OCI-LY3 (cell line): Measurements from ENCODE around the gene KLHL29.

Experiments
- EZH2phosphoT487 ChIP-seq: fragments of 200-600 bp; shearing (Covaris generic); IDR thresholded peaks from 2 replicates; pipeline ENCODE4 v1.6.1; 2018; ENCODE audit warnings: antibody characterized with exemption, mixed run types, low read depth
- TF ChIP-seq, protein P1 (sequence below): fragments of 200-600, 300-600 bp; sonication (generic); IDR thresholded peaks from 2 replicates; pipeline ENCODE4 v1.5.1; 2014; ENCODE audit warnings: antibody characterized with exemption, low read length, low read depth

GRCh38 chr2:23589220-23589647, 204.3 kb downstream of the KLHL29 start:
- no peak for TF ChIP-seq EZH2phosphoT487
- TF ChIP-seq, protein P1, sequence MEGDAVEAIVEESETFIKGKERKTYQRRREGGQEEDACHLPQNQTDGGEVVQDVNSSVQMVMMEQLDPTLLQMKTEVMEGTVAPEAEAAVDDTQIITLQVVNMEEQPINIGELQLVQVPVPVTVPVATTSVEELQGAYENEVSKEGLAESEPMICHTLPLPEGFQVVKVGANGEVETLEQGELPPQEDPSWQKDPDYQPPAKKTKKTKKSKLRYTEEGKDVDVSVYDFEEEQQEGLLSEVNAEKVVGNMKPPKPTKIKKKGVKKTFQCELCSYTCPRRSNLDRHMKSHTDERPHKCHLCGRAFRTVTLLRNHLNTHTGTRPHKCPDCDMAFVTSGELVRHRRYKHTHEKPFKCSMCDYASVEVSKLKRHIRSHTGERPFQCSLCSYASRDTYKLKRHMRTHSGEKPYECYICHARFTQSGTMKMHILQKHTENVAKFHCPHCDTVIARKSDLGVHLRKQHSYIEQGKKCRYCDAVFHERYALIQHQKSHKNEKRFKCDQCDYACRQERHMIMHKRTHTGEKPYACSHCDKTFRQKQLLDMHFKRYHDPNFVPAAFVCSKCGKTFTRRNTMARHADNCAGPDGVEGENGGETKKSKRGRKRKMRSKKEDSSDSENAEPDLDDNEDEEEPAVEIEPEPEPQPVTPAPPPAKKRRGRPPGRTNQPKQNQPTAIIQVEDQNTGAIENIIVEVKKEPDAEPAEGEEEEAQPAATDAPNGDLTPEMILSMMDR, result no peak
